IPS-20b (cell line): ENCODE results near the gene HOATZ.

Source experiments
- H3K27ac ChIP-seq: one replicate; pipeline ENCODE4 v1.5.1; 2013; ENCODE audit warnings: low read length
- H3K27me3 ChIP-seq: 2 replicates; pipeline ENCODE4 v1.6.1; 2013; ENCODE audit warnings: mild to moderate bottlenecking, low read length, inconsistent platforms; ENCODE audit not compliant: insufficient read depth
- H3K36me3 ChIP-seq: 2 replicates; pipeline ENCODE4 v1.6.1; 2013; ENCODE audit warnings: low read depth, mild to moderate bottlenecking, inconsistent platforms, low read length, moderate library complexity; ENCODE audit not compliant: insufficient read depth
- H3K4me1 ChIP-seq: 2 replicates; pipeline ENCODE4 v1.6.1; 2013; ENCODE audit warnings: mild to moderate bottlenecking, control low read depth, inconsistent platforms, low read length, moderate library complexity; ENCODE audit not compliant: insufficient read depth
- H3K4me3 ChIP-seq: 2 replicates; pipeline ENCODE4 v1.5.1; 2013; ENCODE audit warnings: mild to moderate bottlenecking, low read length, inconsistent platforms
- H3K9ac ChIP-seq: 2 replicates; pipeline ENCODE4 v1.6.1; 2013; ENCODE audit warnings: low read depth, mild to moderate bottlenecking, inconsistent platforms, low read length, moderate library complexity
- H3K9me3 ChIP-seq: 2 replicates; pipeline ENCODE4 v1.6.1; 2013; ENCODE audit warnings: mild to moderate bottlenecking, low read depth, low read length, inconsistent platforms; ENCODE audit not compliant: insufficient read depth

HOATZ gene

GRCh38 chr11:111570796-111571195 is 56.2 kb downstream of the HOATZ start:
- no peak overlapping the region for H3K9ac ChIP-seq
- no peaks in the 10 kb centered on the region for H3K36me3 ChIP-seq
- H3K27me3 ChIP-seq: no peaks in the 10 kb centered on the region
- no peak overlapping the region for H3K4me3 ChIP-seq
- peaks cover 7% of the 10 kb centered on the region; the same call in 1 of the 2 replicates for H3K4me1 ChIP-seq
- no peak overlapping the region for H3K27ac ChIP-seq
- no peaks in the 10 kb centered on the region for H3K9me3 ChIP-seq

DNA sequence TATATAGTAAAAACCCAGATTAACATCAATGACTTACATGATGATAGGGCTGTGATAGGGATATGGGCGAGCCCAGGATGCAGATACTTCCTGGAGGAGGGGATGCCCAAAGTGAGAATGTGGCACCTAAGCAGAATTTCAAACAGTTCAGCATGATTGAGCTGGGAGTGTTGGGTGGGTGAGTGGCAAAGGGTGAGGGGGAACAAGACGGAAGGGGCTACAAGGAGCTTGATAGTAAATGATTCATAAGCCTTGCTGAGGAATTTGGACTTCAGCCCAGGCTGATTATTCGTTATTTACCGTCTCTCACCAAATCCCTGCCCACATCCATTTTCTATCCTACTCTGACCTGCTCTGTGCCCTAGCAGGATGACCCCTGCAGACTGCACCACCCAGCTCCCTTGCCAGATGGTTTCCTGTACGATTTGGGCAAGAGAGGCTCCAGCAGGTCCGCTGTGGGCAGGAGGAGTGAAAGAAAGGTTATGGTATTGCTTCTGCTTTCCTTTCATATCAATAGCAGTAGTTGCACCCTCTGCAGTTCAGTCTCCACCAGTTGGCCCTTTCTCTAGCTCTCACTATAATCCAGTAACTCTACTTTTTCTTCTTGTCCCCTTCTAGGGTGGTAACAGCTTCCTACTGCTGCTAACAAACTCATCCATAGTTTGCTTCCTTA is 57.4 kb downstream of the HOATZ start:
- H3K9me3 ChIP-seq: no peaks in the 10 kb centered on the region
- H3K4me1 ChIP-seq: peaks cover under 1% of the 10 kb centered on the region; the same call in 1 of the 2 replicates
- no peak overlapping the region for H3K4me3 ChIP-seq
- no peak overlapping the region for H3K27ac ChIP-seq
- no peaks in the 10 kb centered on the region for H3K27me3 ChIP-seq
- no peaks in the 10 kb centered on the region for H3K36me3 ChIP-seq
- no peak overlapping the region for H3K9ac ChIP-seq

GRCh38 chr11:111572581-111572980 is 58.0 kb downstream of the HOATZ start:
- Histone ChIP-seq H3K9ac (no peak overlapping the region), H3K36me3 (no peaks in the 10 kb centered on the region), H3K27me3 (no peaks in the 10 kb centered on the region), H3K4me1 (no peaks in the 10 kb centered on the region), H3K27ac (no peak overlapping the region), H3K9me3 (no peaks in the 10 kb centered on the region), H3K4me3 (no peak overlapping the region)

DNA sequence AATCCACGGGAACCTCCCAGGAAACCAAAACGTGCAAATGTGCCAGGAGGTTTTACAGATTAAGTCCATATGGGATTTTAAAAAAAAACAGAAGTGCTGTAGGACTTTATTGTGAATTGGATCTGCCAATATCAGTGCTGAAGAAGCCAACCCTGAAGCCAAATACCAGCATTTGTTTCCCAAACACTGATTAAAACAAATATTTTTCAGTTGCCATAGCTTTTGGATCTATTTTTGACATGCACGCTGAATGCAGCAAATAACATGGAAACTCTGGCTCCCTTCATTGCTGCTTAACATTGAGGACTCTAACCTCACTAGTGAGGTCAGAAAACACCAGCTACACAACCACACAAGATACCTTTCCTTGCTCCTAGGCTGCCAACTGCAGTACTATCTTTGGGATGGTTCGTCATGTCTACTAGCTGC is 59.3 kb downstream of the HOATZ start:
- H3K9me3 ChIP-seq: no peaks in the 10 kb centered on the region
- H3K4me3 ChIP-seq: no peak overlapping the region
- H3K27me3 ChIP-seq: no peaks in the 10 kb centered on the region
- H3K4me1 ChIP-seq: no peaks in the 10 kb centered on the region
- no peaks in the 10 kb centered on the region for H3K36me3 ChIP-seq
- H3K9ac ChIP-seq: no peak overlapping the region
- H3K27ac ChIP-seq: no peak overlapping the region

DNA sequence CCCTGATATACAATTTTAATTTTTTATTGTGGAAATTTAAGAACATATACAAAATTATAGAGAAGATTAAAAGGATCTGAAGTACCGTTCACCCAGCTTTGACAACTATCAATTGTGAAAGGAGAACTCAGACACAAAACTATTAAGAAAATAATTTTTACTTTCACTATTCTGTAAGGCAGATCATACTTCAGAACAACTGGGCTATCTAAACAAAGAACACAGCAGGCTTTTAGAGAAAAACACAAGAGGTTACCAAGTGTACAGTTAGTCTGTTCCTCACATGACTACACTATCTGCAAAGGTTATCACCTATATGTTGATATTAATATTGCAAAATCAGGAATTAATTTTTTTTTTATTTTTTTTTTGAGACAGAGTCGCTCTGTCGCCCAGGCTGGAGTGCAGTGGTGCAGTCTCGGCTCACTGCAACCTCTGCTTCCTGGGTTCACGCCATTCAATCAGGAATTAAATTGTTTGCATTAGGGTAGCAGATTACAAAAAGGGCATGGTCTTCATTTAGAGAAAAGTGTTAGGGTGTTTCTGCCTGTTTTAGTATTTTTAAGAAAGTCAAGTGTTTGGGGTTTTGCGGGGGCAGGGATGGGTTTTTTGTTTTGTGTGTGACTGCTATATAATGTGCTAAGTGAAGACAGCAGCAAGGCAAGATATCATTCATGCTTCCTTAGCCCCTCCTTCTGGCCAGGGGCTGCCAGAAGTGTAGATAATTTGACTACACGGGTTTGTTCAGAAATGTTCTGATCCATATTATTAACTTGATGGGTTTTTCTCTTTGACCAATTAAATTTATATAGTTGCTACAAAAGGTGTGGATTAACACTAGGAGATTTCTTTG is 60.0 kb downstream of the HOATZ start:
- no peaks in the 10 kb centered on the region for H3K4me1 ChIP-seq
- no peaks in the 10 kb centered on the region for H3K27me3 ChIP-seq
- H3K36me3 ChIP-seq: no peaks in the 10 kb centered on the region
- no peak overlapping the region for H3K27ac ChIP-seq
- H3K4me3 ChIP-seq: no peak overlapping the region
- no peaks in the 10 kb centered on the region for H3K9me3 ChIP-seq
- H3K9ac ChIP-seq: no peak overlapping the region

GRCh38 chr11:111575740-111576139 is 61.2 kb downstream of the HOATZ start:
- H3K9me3 ChIP-seq: no peaks in the 10 kb centered on the region
- H3K36me3 ChIP-seq: no peaks in the 10 kb centered on the region
- no peaks in the 10 kb centered on the region for H3K27me3 ChIP-seq
- no peak overlapping the region for H3K4me3 ChIP-seq
- no peak overlapping the region for H3K27ac ChIP-seq
- no peaks in the 10 kb centered on the region for H3K4me1 ChIP-seq
- no peak overlapping the region for H3K9ac ChIP-seq

- H3K9me3 ChIP-seq: no peaks in the 10 kb centered on the region
- no peaks in the 10 kb centered on the region; the same call in 1 of the 2 replicates for H3K27me3 ChIP-seq
- H3K36me3 ChIP-seq: no peaks in the 10 kb centered on the region
- no peak overlapping the region for H3K9ac ChIP-seq
- H3K4me3 ChIP-seq: no peak overlapping the region
- H3K4me1 ChIP-seq: no peaks in the 10 kb centered on the region
- no peak overlapping the region for H3K27ac ChIP-seq
Observed at GRCh38 chr11:111577821-111578220, 63.2 kb downstream of the HOATZ start.

- Histone ChIP-seq H3K4me1 (no peaks in the 10 kb centered on the region), H3K9me3 (no peaks in the 10 kb centered on the region), H3K4me3 (no peak overlapping the region), H3K9ac (no peak overlapping the region), H3K36me3 (no peaks in the 10 kb centered on the region), H3K27ac (no peak overlapping the region), H3K27me3 (no peaks in the 10 kb centered on the region; the same call in 1 of the 2 replicates)
Observed at GRCh38 chr11:111581341-111581740, 66.8 kb downstream of the HOATZ start.

DNA sequence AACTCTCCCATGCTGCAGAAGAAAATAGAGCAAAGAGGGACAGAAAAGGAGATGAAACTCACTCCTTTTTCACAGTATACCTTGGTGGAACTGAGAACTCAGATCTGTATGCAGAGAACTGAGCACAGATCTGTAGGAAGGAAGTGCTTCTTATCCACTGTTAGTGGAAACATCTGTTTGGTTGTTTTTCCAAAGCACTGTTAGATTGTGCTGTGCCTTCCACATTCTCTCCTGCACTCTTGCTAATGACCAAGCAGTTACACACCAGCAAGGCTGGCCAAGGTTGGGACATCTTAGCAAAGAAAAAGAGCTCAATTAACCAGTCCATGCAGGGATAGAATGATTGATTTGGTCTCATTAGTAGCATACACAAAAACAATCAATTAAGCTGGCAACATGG is 67.6 kb downstream of the HOATZ start:
- Histone ChIP-seq H3K27me3 (no peaks in the 10 kb centered on the region; the same call in 1 of the 2 replicates), H3K9me3 (no peaks in the 10 kb centered on the region), H3K9ac (no peak overlapping the region), H3K36me3 (no peaks in the 10 kb centered on the region), H3K4me1 (no peaks in the 10 kb centered on the region), H3K4me3 (no peak overlapping the region), H3K27ac (no peak overlapping the region)

DNA sequence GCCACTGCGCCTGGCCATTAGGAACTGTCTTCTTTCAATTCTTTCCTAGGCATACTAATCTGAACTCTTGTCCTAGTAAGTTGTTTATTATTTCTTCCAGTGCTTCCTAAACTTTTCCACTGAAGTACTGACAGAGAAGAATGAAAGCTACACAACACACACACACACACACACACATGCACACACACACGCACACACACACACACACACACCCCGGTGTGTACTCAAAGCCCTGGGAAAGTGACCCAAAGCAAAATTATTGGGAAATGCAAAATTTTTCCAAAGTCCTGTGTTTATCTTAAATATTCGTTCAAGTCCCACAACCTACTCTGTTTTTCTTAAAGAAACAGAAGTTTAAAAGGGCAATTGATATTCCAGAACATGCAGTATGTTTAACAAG is 68.3 kb downstream of the HOATZ start:
- Histone ChIP-seq H3K27me3 (no peaks in the 10 kb centered on the region; the same call in 1 of the 2 replicates), H3K9me3 (no peaks in the 10 kb centered on the region), H3K36me3 (no peaks in the 10 kb centered on the region), H3K27ac (no peak overlapping the region), H3K4me3 (no peak overlapping the region), H3K9ac (no peak overlapping the region), H3K4me1 (no peaks in the 10 kb centered on the region)

GRCh38 chr11:111585371-111585770 is 70.8 kb downstream of the HOATZ start:
- no peak overlapping the region for H3K9ac ChIP-seq
- no peaks in the 10 kb centered on the region; the same call in 1 of the 2 replicates for H3K27me3 ChIP-seq
- no peak overlapping the region for H3K27ac ChIP-seq
- H3K9me3 ChIP-seq: no peaks in the 10 kb centered on the region
- H3K4me1 ChIP-seq: no peaks in the 10 kb centered on the region
- H3K36me3 ChIP-seq: no peaks in the 10 kb centered on the region
- no peak overlapping the region for H3K4me3 ChIP-seq

DNA sequence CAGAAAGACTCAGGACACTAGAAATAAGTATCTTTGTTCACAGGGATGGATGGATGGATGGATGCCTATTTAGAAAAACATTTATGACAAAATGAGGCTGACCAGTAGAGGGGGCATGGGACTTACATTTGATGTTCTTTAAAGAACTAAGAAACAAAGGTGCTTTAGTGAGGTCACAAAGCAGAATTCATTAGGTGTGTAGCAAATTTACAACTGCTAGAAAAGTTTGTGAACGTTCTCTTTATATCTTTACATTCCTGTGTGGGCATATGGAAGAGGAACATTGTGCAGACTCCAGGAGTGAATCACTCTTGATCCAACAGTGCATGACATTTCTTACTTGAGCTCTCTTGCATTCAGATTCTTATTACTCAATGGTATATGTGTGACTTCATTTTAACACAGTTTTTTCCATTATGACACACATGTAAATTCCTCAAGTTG is 71.8 kb downstream of the HOATZ start:
- no peak overlapping the region for H3K4me3 ChIP-seq
- H3K9me3 ChIP-seq: no peaks in the 10 kb centered on the region
- H3K9ac ChIP-seq: no peak overlapping the region
- no peaks in the 10 kb centered on the region; the same call in 1 of the 2 replicates for H3K27me3 ChIP-seq
- H3K36me3 ChIP-seq: no peaks in the 10 kb centered on the region
- no peak overlapping the region for H3K27ac ChIP-seq
- no peaks in the 10 kb centered on the region for H3K4me1 ChIP-seq
